GM19035 (cell line): ENCODE measurements around the gene WWOX.

Source experiments
- ATAC-seq: cut with Tn5 transposase; IDR thresholded peaks from one replicate; pipeline ENCODE4 v1.9.1; 2021; ENCODE audit not compliant: unreplicated experiment

WWOX gene

DNA sequence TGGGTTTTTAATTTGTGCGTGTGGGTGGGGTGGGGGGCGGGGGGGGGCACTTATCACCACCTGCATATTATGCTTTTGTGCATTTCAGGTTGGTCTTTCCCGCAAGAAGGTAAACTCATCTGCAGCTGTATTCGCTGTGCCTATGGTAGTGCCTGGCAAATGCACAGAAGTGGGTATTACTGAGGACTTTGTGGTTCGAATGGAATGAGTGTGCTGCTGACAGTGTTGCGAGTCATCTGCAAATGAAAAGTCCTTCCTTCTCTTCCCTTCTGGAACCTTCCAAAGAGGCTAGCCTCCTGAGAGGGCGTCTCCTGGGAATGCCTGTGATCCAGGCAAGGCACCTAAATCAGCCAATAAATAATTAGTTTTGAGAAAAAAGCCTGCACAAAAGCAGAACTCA, 968.1 kb downstream of the WWOX start:
- no peak for ATAC-seq

DNA sequence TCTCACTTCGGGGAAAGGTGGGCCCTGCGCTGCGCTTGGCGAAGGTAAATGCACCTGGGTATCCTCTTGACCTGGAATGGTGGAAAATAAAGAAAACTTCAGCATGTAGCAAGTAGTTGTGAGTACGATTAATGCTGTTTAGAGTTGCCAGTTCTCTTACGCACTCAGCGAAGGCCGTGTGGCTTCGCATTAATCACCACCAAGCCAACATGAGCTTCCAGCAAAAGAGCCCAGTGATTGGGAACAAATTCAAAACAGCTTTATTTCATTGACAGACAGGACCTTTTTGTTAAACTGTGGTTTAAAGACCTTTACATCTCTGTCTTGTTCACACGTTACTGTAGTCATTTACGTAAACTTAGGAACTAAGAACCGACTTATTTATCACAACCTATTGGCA, 969.7 kb downstream of the WWOX start:
- ATAC-seq, result no peak

DNA sequence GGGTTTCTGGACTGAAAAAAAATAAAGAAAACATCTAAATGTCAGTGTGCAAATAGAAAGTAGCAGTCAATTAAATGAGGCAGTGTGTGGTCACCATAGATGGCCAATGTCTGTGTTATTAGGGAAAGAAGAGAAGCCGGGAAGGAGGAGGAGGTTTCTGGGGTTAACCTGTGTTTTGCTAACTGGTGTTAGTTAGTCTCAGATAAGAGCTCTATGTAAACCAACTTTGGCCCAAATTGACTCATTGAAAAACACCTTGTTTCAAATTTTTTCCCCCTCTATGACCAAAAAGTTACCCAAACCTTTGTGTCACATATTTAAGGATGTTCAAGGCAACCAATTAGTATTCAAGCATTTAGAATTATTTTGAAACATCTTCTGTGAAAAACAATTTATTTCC, 970.2 kb downstream of the WWOX start:
- no peak for ATAC-seq

DNA sequence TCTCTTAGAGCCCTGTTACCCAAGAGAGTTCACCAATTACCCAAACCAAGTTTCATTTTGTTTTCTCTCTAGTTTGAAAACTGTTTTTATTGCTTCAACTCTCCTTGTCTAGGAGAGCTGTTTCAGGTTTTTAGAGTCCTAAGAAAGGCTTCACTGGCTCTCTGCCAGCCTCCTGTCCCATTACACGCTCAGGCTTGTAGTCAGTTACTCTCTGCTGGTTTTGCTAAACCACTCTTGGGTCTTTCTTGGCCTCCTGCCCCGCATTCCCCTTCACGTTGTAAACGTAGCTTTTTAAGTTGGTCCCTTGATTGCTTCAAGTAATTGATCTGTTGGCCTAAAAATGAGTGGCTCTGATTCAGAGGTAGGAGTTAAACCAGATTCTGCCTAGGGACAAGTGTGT, 972.0 kb downstream of the WWOX start:
- no peak for ATAC-seq

DNA sequence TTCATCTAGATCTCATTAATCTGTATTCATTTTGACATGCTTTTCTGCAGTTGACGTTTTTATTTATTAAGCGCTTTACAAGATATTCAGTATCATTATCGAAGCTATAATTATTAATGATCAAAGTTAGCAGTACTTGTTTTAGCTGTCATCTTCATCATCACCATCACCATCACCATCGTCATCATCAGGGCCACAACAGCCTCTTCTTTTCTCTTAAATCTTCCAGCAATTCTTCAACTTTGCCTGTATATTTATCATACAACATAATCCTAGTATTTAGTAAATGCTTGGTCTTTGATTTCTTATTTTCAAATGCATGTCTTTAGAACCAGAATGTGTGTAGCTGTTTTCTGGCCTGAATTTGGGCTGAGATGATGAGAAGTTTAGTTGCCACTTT, 973.1 kb downstream of the WWOX start:
- ATAC-seq, result no peak

DNA sequence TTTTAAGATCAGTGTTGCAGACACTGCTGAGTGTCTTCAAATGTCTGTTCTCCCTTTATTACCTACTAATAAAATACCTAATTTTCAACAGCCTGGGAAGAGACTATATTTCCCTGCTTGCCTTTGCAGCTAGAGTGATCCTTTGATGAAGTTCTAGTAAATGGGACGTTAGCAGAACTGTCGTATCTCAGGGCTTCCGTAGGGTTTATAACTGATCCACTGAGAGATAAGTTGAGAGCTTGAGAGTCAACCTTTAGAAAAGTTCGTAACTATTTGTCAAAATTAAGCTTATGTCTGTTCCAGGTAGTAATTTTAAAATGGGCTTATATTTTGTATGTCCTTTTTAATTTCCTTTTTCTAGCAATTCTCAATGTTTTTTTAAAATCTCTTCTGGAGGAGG, 974.1 kb downstream of the WWOX start:
- no peak for ATAC-seq

DNA sequence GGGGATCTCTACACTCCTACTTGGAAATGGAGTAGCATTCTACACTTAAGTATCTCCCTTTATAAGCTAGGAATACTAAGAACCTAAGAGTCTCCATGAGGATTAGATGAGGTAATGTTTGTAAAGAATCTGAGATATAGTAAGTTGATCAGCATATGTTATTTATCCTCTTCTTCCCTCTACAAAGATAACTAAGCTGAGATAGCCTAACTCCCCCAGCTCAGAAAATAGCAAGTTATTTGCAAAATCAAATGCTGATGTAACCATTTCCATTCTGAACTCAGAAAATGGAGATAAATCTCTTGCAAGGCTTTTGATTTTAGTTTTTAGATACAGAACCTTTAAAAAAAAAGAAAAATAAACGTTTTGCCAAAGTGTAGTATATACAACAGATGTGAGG, 975.1 kb downstream of the WWOX start:
- no peak for ATAC-seq

DNA sequence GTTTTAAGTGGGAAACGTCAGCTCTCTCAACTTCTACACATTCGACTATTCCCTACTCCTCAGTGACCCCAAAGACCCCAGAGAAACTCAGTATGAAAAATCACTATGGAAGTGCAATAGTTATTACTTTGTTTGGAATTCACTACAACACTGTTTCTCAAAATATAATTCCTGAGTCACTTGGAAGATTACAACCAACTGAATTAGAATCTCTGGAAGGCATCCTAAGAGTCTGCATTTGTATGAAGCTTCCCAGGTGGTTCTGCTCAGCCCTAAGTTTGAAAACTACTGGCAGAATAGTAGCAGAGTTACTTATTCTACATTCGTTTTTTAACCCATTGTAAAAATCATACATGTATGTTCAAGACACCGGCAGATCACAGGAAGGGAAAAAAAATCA, 975.5 kb downstream of the WWOX start:
- ATAC-seq, result no peak

DNA sequence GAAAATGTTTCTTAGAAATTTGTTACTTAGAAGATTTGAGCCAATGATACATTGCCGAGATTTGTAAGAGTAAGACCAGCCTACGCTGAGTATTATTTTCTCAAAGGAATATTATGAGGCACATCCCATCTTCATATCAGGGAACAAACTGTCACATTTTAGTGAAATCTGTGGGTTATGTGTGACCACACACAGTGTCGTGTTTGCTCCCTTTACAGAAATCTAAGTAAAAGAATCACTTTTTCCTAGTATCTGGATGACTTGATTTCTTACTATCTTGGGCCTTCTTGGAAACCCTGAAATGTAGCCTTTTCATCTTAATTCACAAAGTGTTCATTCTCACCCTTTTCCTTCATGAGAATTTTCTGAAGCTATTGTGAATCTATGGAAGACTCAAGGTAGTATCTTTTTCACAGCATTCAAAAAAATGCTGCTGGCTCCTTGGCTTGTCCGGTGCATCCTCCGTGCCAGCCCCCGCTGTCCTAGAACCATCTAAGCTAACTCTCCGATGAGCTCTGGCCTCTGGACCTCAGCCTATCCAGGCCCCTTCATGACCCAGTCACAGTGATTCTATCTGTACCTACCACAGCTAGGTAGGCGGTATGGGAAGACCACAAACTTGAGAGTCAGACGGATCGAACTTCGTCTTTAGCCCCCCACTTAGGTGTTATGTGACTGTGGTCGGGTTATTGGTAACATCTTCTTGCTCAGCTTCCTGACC, 976.8 kb downstream of the WWOX start:
- ATAC-seq, result no peak

DNA sequence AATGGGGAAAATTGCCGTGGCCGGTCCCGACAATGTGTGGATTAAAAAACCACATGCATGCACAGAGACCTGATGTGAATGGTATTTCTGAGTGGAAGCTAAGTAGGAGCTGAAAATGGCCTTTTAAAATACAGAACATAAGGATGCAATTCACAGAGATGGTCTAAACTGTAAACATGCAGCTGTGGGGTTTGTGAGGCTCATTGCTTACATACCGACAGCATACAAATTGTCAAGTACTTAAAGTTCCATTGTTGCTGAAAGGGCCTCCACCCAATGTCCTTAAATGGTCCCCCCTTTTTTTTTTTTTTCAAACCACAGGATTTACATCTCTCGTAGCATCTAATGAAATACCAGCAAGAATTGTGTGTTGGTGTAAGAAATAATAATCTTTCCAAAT, 977.9 kb downstream of the WWOX start:
- ATAC-seq, result no peak

DNA sequence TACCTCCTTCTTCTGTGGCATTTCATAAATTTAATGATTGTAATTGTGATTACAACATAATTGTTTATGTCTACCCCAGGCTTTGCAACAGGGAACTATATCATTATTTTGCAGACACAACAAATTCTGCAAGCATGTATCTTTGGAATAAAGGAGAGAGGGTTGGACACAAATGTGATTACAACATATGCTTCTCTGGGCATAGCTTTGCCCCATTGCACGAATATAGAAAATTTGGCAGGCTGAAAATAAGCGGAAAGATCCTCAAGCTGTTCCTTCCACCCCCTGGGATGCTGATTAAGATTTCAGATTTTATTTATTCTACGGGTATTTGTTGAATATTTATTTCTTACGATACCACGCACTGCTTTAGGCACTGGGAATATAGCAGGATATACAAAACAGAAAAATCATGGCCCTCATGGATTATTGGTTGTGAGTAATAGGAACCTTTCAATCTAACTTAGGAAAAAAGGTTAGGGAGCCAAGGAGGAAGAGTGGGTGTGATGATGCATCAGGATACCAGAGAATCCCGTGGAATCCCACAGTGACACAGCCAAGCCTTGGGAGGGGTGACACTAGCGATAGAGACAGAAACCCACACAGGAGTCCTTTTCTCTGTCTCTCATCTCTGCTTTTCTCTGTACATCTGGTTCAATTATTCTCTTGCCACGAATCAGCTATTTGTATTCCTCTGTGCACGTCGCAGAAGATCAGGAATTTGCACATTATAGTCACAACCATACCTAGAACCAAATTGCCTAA, 980.4 kb downstream of the WWOX start:
- no peak for ATAC-seq

DNA sequence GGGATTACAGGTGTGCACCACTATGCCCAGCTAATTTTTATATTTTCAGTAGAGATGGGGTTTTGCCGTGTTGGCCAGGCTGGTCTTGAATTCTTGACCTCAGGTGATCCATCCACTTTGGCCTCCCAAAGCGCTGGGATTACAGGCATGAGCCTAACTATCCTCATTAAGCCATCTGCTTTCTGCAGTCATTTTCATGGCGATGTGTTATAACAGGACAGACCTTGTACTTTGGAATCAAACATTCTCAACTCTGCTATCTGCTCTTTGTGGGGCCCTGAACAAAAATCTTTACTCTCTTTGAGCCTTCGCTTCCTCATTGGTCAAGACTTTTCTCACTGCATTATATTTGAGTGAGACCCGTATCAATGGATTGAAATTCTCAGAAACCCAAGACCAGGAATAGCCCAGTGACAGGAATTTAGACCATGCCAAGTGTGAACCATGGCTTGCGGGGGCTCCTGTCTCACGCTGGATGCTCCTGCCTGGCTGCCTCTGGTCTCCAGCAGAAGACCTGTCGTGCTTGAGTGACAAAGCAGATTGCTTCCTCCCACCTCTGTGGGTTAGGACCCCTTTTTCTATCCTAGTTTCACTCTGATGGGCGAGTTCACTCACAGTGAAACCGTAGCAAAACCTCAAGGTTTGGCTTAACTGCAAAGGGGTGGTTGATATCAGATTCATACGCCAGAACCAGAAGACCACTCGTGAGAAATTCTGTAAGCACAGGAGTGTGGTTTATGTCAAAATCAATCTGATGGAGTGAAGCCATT, 982.0 kb downstream of the WWOX start:
- ATAC-seq, result no peak

DNA sequence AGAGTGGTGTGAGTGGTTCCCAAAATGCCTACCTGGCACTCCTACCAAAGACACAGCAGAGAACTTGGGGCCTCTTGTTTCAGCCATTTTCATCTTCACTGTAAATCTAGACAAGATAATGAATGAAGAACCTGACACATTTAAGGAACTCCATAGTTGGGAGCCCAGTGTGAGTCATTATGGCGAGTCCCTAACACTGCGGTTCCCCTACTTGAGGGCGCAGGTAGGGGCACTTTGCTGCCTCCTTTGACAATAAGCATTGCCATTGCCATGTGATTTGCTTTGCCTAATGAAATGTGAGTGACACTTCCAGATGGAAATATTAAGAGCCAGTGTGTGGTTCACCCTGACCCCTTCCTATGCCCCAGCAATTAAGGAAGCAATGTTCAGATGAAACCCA, 983.5 kb downstream of the WWOX start:
- no peak for ATAC-seq

DNA sequence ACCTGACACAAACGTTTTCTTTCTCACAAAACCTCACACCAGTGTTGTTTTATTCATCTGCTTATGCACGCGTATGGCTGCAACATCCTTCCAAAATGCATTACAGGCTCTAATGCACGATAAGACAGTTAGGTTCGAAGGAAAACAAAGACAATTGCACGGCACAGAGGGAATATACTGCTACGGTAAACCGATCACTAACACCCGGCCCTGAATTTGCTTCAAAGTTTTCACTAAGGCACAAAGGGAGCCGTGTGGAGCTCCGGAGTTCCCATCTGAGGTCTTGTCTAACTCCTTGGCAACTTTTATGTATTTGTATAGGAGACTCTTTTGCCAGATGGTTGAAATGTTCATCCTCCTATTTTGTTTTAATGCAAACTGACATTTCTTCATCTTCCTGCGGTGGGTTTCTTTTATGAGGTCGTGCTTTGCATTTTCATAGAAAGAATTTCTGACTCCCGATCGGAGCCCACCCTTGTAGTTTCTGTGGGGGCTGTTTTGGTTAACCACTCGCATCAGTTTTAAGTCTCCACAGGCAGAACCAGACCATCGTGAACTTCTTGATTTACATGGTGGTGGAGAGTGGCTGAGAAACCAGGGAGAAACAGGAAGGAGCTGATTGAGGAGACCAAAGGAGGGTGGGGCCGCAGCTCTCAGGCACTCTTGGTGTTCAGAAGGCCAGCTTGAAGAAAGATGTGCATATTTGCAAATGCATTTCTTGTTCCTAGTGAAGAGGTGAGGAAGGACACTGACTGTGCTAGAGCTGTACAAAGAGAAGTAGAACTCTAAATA, 984.2 kb downstream of the WWOX start:
- ATAC-seq, result no peak

DNA sequence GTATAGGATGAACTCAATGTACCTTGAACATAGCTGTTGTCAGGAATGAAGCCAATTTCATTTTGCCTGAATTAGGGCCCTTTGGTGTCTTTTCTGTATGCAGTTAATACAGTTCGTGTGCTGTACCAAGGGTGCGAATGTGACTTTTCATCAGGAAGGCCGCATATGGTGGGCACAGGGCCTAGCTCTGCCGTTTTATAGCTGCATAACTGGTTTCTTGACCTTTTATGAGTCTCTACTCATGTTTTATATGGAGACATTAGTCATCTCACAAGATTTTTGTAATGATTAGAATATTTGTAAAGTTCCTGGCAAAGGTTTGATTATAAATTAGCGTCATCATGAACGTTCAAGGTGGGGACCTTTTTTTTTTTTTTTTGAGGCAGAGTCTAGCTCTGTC, 989.5 kb downstream of the WWOX start:
- ATAC-seq, result no peak

DNA sequence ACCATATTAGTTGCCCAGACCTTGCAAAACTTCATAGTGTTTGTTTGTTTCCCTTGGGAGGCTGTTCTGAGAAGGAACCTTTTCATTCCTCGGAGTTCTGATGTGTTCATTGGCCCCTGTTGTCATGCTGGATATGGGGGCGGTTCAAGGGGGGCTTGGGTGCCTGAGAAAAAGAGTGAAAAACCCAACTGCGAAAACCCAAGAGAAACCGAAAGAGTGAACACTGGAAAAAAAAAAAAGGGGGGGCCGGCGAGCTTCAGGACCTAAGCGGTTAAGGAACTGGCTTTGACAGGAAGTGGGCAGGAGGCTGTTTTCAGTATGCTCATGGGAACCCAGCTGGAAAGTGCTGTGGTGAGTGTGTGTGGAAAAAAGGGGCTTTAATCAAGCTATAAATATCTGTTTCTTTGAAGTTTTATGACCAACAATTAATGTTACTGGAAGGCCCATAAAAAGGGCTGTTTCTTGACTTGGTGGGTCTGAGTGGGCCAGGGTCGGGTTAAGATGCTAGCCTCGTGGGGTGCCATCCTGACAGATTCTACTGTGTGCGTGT, 990.4 kb downstream of the WWOX start:
- ATAC-seq, result no peak

DNA sequence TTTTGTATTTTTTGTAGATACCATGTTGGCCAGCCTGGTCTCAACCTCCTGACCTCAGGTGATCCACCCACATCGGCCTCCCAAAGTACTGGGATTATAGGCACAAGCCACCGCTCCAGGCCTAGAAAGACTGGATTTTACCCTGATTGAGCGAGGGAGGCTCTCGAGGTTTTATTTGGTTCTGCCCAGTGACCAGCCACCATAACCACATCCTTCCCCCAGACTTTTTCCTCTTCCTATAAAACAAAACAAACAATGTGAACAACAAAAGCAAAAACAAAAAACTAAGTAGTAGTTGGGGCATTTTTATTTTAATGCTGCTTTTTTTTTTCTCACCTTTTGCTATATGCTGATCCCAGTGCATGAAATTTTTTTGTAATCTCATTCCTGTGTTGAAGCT, 991.5 kb downstream of the WWOX start:
- no peak for ATAC-seq

DNA sequence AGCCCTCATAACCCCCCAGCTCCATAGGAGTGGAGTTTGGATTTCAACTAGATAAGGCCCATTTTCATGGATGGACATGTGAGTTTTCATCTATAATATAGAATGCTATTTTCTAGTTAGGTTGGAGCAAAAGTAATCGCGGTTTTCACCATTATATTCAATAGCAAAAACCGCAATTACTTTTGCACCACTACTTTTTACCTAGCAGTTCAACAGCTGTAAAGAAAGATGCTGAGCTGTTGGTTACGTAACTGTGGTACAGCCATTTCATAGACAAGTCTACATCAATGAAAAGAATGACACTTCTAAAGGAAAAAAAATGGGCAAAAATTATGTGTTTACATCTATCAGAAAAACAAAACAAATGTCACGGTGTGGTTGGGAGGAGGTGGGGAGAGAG, 993.4 kb downstream of the WWOX start:
- ATAC-seq, result no peak

DNA sequence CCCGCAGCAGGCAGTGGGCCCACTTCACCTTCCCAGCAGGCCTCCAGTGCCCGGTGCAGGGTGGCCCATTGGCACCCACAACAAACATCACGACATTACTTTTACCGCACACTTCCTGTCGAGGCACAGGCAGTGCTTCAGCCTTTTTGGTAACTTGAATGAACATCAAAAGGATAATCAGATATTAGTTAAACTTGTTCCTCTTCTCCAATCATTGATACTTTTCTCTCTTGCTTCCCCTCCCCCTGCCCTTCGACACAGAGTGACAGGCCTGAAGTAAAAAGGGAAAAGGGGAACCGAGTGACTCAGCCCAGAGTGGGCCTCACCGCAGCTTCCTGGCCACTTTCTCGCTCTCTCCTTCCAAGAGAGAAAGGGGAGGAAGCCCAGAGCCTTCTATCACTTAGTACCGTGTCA, 994.1 kb downstream of the WWOX start:
- ATAC-seq, result no peak

DNA sequence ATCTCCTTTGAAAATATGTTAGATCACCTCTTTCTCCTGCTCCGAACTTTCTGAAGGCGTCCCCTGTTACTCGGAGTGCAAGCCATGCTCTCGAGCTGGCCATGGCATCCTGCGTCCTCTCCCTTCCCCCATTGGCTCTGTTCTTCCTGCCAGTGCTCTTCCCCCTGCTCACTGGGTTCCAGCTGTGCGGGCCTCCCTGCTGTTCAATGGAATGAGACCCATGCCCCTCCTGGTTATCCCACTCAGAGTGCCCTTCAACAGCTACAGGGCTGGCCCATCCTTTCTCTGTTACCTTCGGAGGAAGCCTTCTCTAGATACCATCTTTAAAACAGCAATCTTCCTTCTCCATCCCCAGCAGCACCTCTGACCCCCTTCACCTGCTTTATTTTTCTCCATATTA, 996.8 kb downstream of the WWOX start:
- ATAC-seq, result no peak

DNA sequence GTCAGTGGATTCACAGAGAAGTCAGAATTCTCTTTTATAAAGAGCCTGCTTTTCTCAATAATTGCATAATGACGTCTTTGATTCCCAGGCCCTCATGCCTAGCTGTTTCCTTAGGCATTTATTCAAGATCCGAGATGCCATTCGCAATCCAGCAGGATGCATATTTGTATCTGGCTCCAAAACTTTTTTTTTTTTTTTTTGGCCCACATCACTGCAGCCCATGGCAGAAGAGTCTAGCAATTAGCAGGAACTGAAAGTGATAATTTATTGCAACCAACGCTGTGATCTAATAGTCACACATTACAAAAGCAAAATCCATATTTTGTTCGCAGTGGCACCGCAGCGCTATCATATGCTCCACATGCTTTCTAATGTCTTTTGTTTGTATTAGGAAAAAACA, 997.7 kb downstream of the WWOX start:
- no peak for ATAC-seq
